ENCODE data around the gene BMPR2. TPM values are rescaled to one million over a fixed set of nuclear protein-coding genes. Genes with fewer than 3 reads are reported as not detected.
A peak's percentile ranks its signal among the peaks of the same experiment; 100 is the strongest.

BMPR2 gene
- total and polyA plus RNA-seq, 2 of the 4 experiments (the other 2 are of a cell fraction), result 17.0 to 30.1 TPM

DNA sequence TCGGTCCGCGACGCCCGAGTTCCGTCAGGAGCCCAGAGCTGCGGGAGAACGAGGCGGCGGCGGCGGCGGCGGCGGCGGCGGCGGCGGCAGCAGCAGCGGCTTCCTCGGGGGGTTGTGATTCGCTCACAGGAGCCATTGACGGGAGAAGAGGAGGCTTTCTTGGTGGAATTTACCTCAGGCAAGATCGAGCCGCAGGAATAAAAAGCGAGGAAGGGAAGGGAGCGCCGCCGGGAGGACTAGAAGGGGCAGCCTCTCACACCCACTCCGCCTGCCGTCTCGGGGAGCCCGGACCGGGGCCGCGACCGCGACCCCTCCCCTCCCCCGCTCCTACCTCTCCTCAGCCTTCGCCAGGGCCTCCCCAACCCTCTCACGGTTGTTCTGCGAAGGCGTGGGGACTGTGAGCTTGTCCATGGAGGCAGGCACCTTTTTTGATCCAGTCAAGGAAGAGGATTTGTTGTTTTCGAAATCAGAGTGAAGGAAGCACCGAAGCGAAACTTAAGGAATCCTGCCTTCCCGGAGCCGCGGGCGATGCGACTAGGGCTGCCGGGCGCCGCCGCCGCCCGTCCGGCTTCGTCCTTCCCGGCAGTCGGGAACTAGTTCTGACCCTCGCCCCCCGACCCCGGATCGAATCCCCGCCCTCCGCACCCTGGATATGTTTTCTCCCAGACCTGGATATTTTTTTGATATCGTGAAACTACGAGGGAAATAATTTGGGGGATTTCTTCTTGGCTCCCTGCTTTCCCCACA is 506 bp downstream of the BMPR2 start:
- no peak overlapping the region for H2BK20ac ChIP-seq (ENCODE audit: low read depth, low read length)
- dilution Hi-C loops (cut with HindIII; ENCODE audit: low sequenced_read_pairs, unreplicated experiment), result no loop called here
- H2BK5ac ChIP-seq (ENCODE audit: low read depth, low read length, poor library complexity, severe bottlenecking), result peak overlapping the region; percentile 92
- BruUV-seq (replicated peaks), result TSS peak; percentile 87
- peak overlapping the region; percentile 65 for H2AK5ac ChIP-seq (ENCODE audit: low read depth, low read length)
- in situ Hi-C loops (cut with MboI; ENCODE audit: low sequenced_read_pairs), result no loop called here
- H4K91ac ChIP-seq (ENCODE audit: insufficient read depth, low read depth, low read length), result peak overlapping the region; percentile 93
- H3K9me1 ChIP-seq (ENCODE audit: insufficient read depth, low read length), result peaks cover 5% of the 10 kb centered on the region
- POLR2A ChIA-PET (ENCODE audit: unreplicated experiment), result interaction anchor here (0.6 kb wide), 2 partner anchors 9 to 62 kb away, joined by 4 to 12 read pairs; no protein-coding TSS in a partner anchor
- H3K4me2 ChIP-seq (ENCODE audit: low read depth, low read length), result peak overlapping the region; percentile 65
- H2AFZ ChIP-seq (replicated peaks; ENCODE audit: low read length, poor library complexity), result peak overlapping the region; percentile 91
- peak overlapping the region; percentile 96 for H3K9ac ChIP-seq (ENCODE audit: low read depth, low read length)
- CTCF ChIA-PET, result no interaction called here
- peak overlapping the region; percentile 100 for H3K4me3 ChIP-seq (ENCODE audit: insufficient read depth, low read depth, low read length)
- H3K4me1 ChIP-seq (ENCODE audit: control insufficient read depth, insufficient read depth, low read length), result peaks cover 4% of the 10 kb centered on the region; the same call in 1 of the 2 replicates
- TF ChIP-seq CHD1 (IDR thresholded peaks at IDR 0.05; ENCODE audit: low read depth, low read length) (0 out of 2 replicates have a peak, but pooled peaks have one; percentile 5), RCOR1 (IDR thresholded peaks at IDR 0.05; ENCODE audit: insufficient replicate concordance, low read length) (no peak)
- peak overlapping the region; percentile 100 for H3K23ac ChIP-seq (ENCODE audit: low read depth, low read length)
- peak; percentile 41 for DNase-seq
- no peaks in the 10 kb centered on the region for H3K27me3 ChIP-seq (ENCODE audit: control insufficient read depth, insufficient read depth, low read length)
- peak overlapping the region; percentile 90 for H2BK120ac ChIP-seq (ENCODE audit: low read depth, low read length)
- peak overlapping the region; percentile 27 to 66; a peak in 3 of 4 replicates for H4K8ac ChIP-seq (ENCODE audit: low read depth in 2 of 2, low read length in 2 of 2)
- peaks cover 0 to 22% of the 10 kb centered on the region in 2 experiments; a peak in 2 of 4 replicates for H3K79me1 ChIP-seq (ENCODE audit: low read depth in 1 of 2, low read length in 2 of 2)
- peak; percentile 8 for ATAC-seq (ENCODE audit: low read depth)
- peak overlapping the region; percentile 64 for H3K56ac ChIP-seq (ENCODE audit: extremely low read depth, insufficient read depth, low read length)
- H2AK9ac ChIP-seq (replicated peaks; ENCODE audit: low read depth, low read length, poor library complexity), result peak overlapping the region; percentile 97
- peak overlapping the region; percentile 94 for H4K5ac ChIP-seq (ENCODE audit: low read depth, low read length)
- H3K36me3 ChIP-seq (ENCODE audit: control insufficient read depth, insufficient read depth, low read length), result no peaks in the 10 kb centered on the region
- peak overlapping the region; percentile 94 for H3K27ac ChIP-seq (ENCODE audit: insufficient read depth, low read length)
- H2BK15ac ChIP-seq (ENCODE audit: low read depth, low read length), result no peak overlapping the region
- intact Hi-C loops (cut with micrococcal nuclease), result loop anchor here (2.0 to 10.0 kb wide), 7 partner anchors 51 to 342 kb away; partner anchors contain the start of gene FZD7
- H3K18ac ChIP-seq (ENCODE audit: low read depth, low read length), result peak overlapping the region; percentile 96
- H4K20me1 ChIP-seq (ENCODE audit: insufficient read depth, low read length), result peaks cover 43% of the 10 kb centered on the region
- WGBS, 2 experiments (ENCODE audit: extremely low coverage in 2 of 2, insufficient read length in 1 of 2), result 0% methylated on average over 8 of the region's 69 CpGs; no CpG with 5 or more reads in 1 of the 2 experiments
- peak overlapping the region; percentile 98 for H3K4ac ChIP-seq (ENCODE audit: low read depth, low read length)
- peak overlapping the region; percentile 99 for H3K14ac ChIP-seq (replicated peaks; ENCODE audit: low read depth, low read length)
- no peaks in the 10 kb centered on the region for H3K9me3 ChIP-seq (ENCODE audit: control insufficient read depth, insufficient read depth, low read length)
